SK-N-SH treated with all-trans-retinoic acid at 6 μM for 48 hours (cell line): ENCODE measurements around the gene CCDC34.

ENCODE experiments used
- BACH2 ChIP-seq: fragments of 250-450 bp; sonication (Bioruptor Pico); IDR thresholded peaks from 2 replicates; pipeline ENCODE4 v1.9.0; 2021; ENCODE audit warnings: mild to moderate bottlenecking, borderline replicate concordance
- ESRRG ChIP-seq: fragments of 250-450 bp; sonication (Bioruptor Pico); IDR thresholded peaks from 2 replicates; pipeline ENCODE4 v1.6.1; 2021; ENCODE audit warnings: mild to moderate bottlenecking
- GLIS3 ChIP-seq: fragments of 250-450 bp; sonication (Bioruptor Pico); IDR thresholded peaks from 2 replicates; pipeline ENCODE4 v1.5.0; 2020; ENCODE audit warnings: mild to moderate bottlenecking, moderate library complexity
- ISL1 ChIP-seq: fragments of 250-450 bp; sonication (Bioruptor Pico); IDR thresholded peaks from 2 replicates; pipeline ENCODE4 v2.1.2; 2022; ENCODE audit warnings: mild to moderate bottlenecking, moderate library complexity
- PATZ1 ChIP-seq: fragments of 250-450 bp; sonication (Bioruptor Pico); IDR thresholded peaks from 2 replicates; pipeline ENCODE4 v1.8.0; 2020; ENCODE audit warnings: mild to moderate bottlenecking, moderate library complexity, borderline replicate concordance
- POU6F1 ChIP-seq: fragments of 250-450 bp; sonication (Bioruptor Pico); IDR thresholded peaks from 2 replicates; pipeline ENCODE4 v1.8.0; 2021; ENCODE audit warnings: low read depth, mild to moderate bottlenecking, moderate library complexity, borderline replicate concordance
- PPARA ChIP-seq: fragments of 250-450 bp; sonication (Bioruptor Pico); IDR thresholded peaks from 2 replicates; pipeline ENCODE4 v1.5.0; 2020; ENCODE audit warnings: mild to moderate bottlenecking, borderline replicate concordance
- TCF4 ChIP-seq: fragments of 250-450 bp; sonication (Bioruptor Pico); IDR thresholded peaks from 2 replicates; pipeline ENCODE4 v1.8.0; 2021; ENCODE audit warnings: mild to moderate bottlenecking, moderate library complexity, borderline replicate concordance
- TOX ChIP-seq: fragments of 250-450 bp; sonication (Bioruptor Pico); IDR thresholded peaks from 2 replicates; pipeline ENCODE4 v1.8.0; 2021; ENCODE audit warnings: mild to moderate bottlenecking, moderate library complexity, borderline replicate concordance
- ZFP3 ChIP-seq: fragments of 250-450 bp; sonication (Bioruptor Pico); IDR thresholded peaks from 2 replicates; pipeline ENCODE4 v1.5.0; 2020; ENCODE audit warnings: mild to moderate bottlenecking, moderate library complexity
- ZFP30 ChIP-seq: fragments of 450-650 bp; formaldehyde crosslinking; IDR thresholded peaks from 2 replicates; pipeline ENCODE4 v1.5.0; 2022; ENCODE audit warnings: mild to moderate bottlenecking, moderate library complexity
- ZNF70 ChIP-seq: fragments of 450-650 bp; formaldehyde crosslinking; IDR thresholded peaks from 2 replicates; pipeline ENCODE4 v1.5.0; 2020; ENCODE audit warnings: mild to moderate bottlenecking, moderate library complexity
- ZNF8 ChIP-seq: fragments of 450-650 bp; formaldehyde crosslinking; IDR thresholded peaks from 2 replicates; pipeline ENCODE4 v1.5.0; 2020; ENCODE audit warnings: mild to moderate bottlenecking, moderate library complexity

GRCh38 chr11:27355575-27356104, 7.4 kb downstream of the CCDC34 start:
- TF ChIP-seq ZFP30 (CRISPR knock-in tag) (no peak), ZNF8 (CRISPR knock-in tag) (no peak), POU6F1 (CRISPR knock-in tag) (no peak), GLIS3 (CRISPR knock-in tag) (no peak), TCF4 (CRISPR knock-in tag) (no peak), ZNF70 (CRISPR knock-in tag) (no peak), TOX (CRISPR knock-in tag) (no peak), PATZ1 (CRISPR knock-in tag) (no peak), PPARA (CRISPR knock-in tag) (no peak), BACH2 (CRISPR knock-in tag) (no peak), ZFP3 (CRISPR knock-in tag) (no peak), ESRRG (CRISPR knock-in tag) (no peak), ISL1 (no peak)
